Liver (tissue), 9 donors: ENCODE measurements around the gene KIF23. TPM values are rescaled to one million over a fixed set of nuclear protein-coding genes. Genes with fewer than 3 reads are reported as not detected.

Source experiments
- DNase-seq: peaks from one replicate; pipeline ENCODE4 v3.0.0-alpha.2; 2017; ENCODE audit warnings: low spot score
- H3K27ac ChIP-seq, 2 donors: one replicate each; pipeline ENCODE4 v1.7.0; 2013; ENCODE audit warnings: inconsistent platforms in 2 of 2, low read length in 2 of 2, control low read depth in 1 of 2, low read depth in 1 of 2, mild to moderate bottlenecking in 1 of 2
- H3K27me3 ChIP-seq, 4 donors: one replicate each; pipeline versions ENCODE4 v1.6.1 to v1.7.0; 2013; ENCODE audit warnings: low read length in 3 of 4, inconsistent platforms in 1 of 4, mild to moderate bottlenecking in 1 of 4, moderate library complexity in 1 of 4; ENCODE audit not compliant: control insufficient read depth in 4 of 4, insufficient read depth in 4 of 4
- H3K36me3 ChIP-seq, 4 donors: one replicate each; pipeline versions ENCODE4 v1.6.1 to v1.7.0; 2013; ENCODE audit warnings: low read length in 3 of 4, mild to moderate bottlenecking in 3 of 4, low read depth in 1 of 4, moderate library complexity in 1 of 4; ENCODE audit not compliant: control insufficient read depth in 4 of 4, insufficient read depth in 3 of 4
- H3K4me1 ChIP-seq, 4 donors: one replicate each; pipeline versions ENCODE4 v1.6.1 to v1.7.0; 2013; ENCODE audit warnings: low read length in 3 of 4, mild to moderate bottlenecking in 3 of 4, moderate library complexity in 1 of 4; ENCODE audit not compliant: control insufficient read depth in 4 of 4, insufficient read depth in 4 of 4
- H3K4me3 ChIP-seq, 3 donors: one replicate each; pipeline versions ENCODE4 v1.6.1 to v1.7.0; 2013; ENCODE audit warnings: low read length in 3 of 3, control low read depth in 1 of 3, low read depth in 1 of 3, mild to moderate bottlenecking in 1 of 3
- H3K9ac ChIP-seq, 2 donors: one replicate each; pipeline ENCODE4 v1.7.0; 2013; ENCODE audit warnings: low read length in 2 of 2, mild to moderate bottlenecking in 2 of 2, moderate library complexity in 2 of 2, control low read depth in 1 of 2, low read depth in 1 of 2
- H3K9me3 ChIP-seq, 4 donors: one replicate each; pipeline versions ENCODE4 v1.6.1 to v1.7.0; 2013; ENCODE audit warnings: low read length in 3 of 4; ENCODE audit not compliant: control insufficient read depth in 4 of 4
- EGR1 ChIP-seq, 2 donors: IDR thresholded peaks; 2 replicates each; pipeline ENCODE4 v1.6.1; 2016 to 2018; ENCODE audit warnings: antibody characterized with exemption in 2 of 2, low read depth in 2 of 2
- FOXA1 ChIP-seq: IDR thresholded peaks from 2 replicates; pipeline ENCODE4 v1.6.1; 2016; ENCODE audit warnings: antibody characterized with exemption
- FOXA2 ChIP-seq: IDR thresholded peaks from 2 replicates; pipeline ENCODE4 v1.6.1; 2016; ENCODE audit warnings: antibody characterized with exemption
- GABPA ChIP-seq, 2 donors: IDR thresholded peaks in 1 of 2; conservative IDR thresholded peaks in 1 of 2; 2 replicates each; pipeline ENCODE4 v1.6.1; 2016; ENCODE audit warnings: antibody characterized with exemption in 2 of 2, mild to moderate bottlenecking in 1 of 2, moderate library complexity in 1 of 2
- HNF4A ChIP-seq, 2 donors: conservative IDR thresholded peaks; 2 replicates each; pipeline ENCODE4 v1.6.1; 2016; ENCODE audit warnings: antibody characterized with exemption in 2 of 2, mild to moderate bottlenecking in 2 of 2
- HNF4G ChIP-seq: IDR thresholded peaks from 2 replicates; pipeline ENCODE4 v1.6.1; 2016; ENCODE audit warnings: antibody characterized with exemption
- JUND ChIP-seq, 2 donors: IDR thresholded peaks; 2 replicates each; pipeline ENCODE4 v1.6.1; 2016; ENCODE audit warnings: antibody characterized with exemption in 2 of 2
- RXRA ChIP-seq, 2 donors: IDR thresholded peaks; 2 replicates each; pipeline ENCODE4 v1.6.1; 2017 to 2018; ENCODE audit warnings: antibody characterized with exemption in 2 of 2, mild to moderate bottlenecking in 1 of 2
- SP1 ChIP-seq: IDR thresholded peaks from 2 replicates; pipeline ENCODE4 v1.6.1; 2018; ENCODE audit warnings: antibody characterized with exemption, mild to moderate bottlenecking
- TAF1 ChIP-seq: conservative IDR thresholded peaks from 2 replicates; pipeline ENCODE4 v1.6.1; 2016; ENCODE audit warnings: antibody characterized with exemption, mild to moderate bottlenecking
- YY1 ChIP-seq: IDR thresholded peaks from 2 replicates; pipeline ENCODE4 v1.6.1; 2016; ENCODE audit warnings: antibody characterized with exemption, mild to moderate bottlenecking
- WGBS: extraction: QIAGEN DNeasy Blood & Tissue Kit; methylation state at CpG from one replicate; pipeline ENCODE4 v1.1.7; 2013; 5-methylcytosine and 5-hydroxymethylcytosine counted together
- polyA plus RNA-seq, 2 donors: library from polyadenylated mRNA; stranded (reverse) in 1 of 2; unstranded in 1 of 2; fragments of 200-250 nt in 1 of 2; fragments of >200 nt in 1 of 2; fragmentation: Nextera tagmentation in 1 of 2; extraction: Ambion mirVana in 1 of 2; gene quantifications; one replicate each; pipeline versions ENCODE4 v1.2.1 to v1.2.3, GENCODE V29; 2013 to 2015
- total RNA-seq, 2 donors: library from RNA; depleted of rRNA; stranded (reverse); fragments of >200 nt; gene quantifications; one replicate each; pipeline ENCODE4 v1.2.3, GENCODE V29; 2014
- TF ChIP-seq, protein P1 (sequence below): IDR thresholded peaks from 2 replicates; pipeline ENCODE4 v1.6.1; 2016; ENCODE audit warnings: antibody characterized with exemption
- TF ChIP-seq, protein P2 (sequence below): IDR thresholded peaks from 2 replicates; pipeline ENCODE4 v1.6.1; 2016; ENCODE audit warnings: antibody characterized with exemption
- TF ChIP-seq, protein P3 (sequence below): IDR thresholded peaks from 2 replicates; pipeline ENCODE4 v1.6.1; 2016; ENCODE audit warnings: antibody characterized with exemption
- TF ChIP-seq, protein P4 (sequence below): fragments of 150-350 bp; IDR thresholded peaks from 2 replicates; pipeline ENCODE4 v1.5.1; 2017; ENCODE audit warnings: improper control_type of control experiment, low read depth, low read length; ENCODE audit not compliant: missing input control
- TF ChIP-seq, protein P5 (sequence below): IDR thresholded peaks from 2 replicates; pipeline ENCODE4 v1.6.1; 2016; ENCODE audit warnings: antibody characterized with exemption, mild to moderate bottlenecking
- donor health status: healthy.
- donor health status: healthy.
- donor health status: healthy.
- donor health status: healthy.
- donor health status: healthy.

Gene KIF23
- total and polyA plus RNA-seq, 4 donors: 0.25 to 32.8 (median 1.1) TPM

DNA sequence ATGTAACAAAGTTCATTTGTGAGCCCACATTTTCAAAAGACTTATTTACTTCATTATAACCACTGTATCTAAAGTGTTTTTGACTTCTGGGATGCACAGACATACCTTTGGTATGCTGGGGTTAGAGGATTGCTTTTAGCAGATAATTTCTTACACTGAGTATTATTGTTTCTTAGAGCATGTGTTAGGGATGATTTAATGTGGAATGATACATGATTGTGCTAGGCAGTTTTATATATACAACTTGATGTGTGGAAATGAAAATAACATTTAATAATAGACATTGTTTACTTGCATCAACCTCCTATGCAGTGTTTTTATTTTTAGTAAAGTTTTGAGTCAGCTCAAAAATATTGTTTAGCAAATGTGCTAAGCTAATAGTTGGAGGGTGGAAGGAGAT is 3.4 kb downstream of the KIF23 start:
- Histone ChIP-seq H3K36me3 (no peaks in the 10 kb centered on the region), H3K4me1 (peaks cover 2 to 11% (median 6%) of the 10 kb centered on the region in 4 donors), H3K4me3 (no peak overlapping the region), H3K27ac (no peak overlapping the region), H3K9me3 (no peaks in the 10 kb centered on the region), H3K27me3 (peaks cover 0 to 4% (median 0%) of the 10 kb centered on the region in 4 donors), H3K9ac (no peak overlapping the region)
- no peak for TF ChIP-seq TAF1
- TF ChIP-seq, protein P1, sequence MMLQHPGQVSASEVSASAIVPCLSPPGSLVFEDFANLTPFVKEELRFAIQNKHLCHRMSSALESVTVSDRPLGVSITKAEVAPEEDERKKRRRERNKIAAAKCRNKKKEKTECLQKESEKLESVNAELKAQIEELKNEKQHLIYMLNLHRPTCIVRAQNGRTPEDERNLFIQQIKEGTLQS: no peak
- TF ChIP-seq RXRA (IDR thresholded peaks at IDR 0.05): no peak
- no peak for TF ChIP-seq EGR1 (IDR thresholded peaks at IDR 0.05; ENCODE audit: low read depth in 2 of 2)
- no peak for TF ChIP-seq HNF4A (conservative IDR thresholded peaks at IDR 0.05)
- TF ChIP-seq, protein P2, sequence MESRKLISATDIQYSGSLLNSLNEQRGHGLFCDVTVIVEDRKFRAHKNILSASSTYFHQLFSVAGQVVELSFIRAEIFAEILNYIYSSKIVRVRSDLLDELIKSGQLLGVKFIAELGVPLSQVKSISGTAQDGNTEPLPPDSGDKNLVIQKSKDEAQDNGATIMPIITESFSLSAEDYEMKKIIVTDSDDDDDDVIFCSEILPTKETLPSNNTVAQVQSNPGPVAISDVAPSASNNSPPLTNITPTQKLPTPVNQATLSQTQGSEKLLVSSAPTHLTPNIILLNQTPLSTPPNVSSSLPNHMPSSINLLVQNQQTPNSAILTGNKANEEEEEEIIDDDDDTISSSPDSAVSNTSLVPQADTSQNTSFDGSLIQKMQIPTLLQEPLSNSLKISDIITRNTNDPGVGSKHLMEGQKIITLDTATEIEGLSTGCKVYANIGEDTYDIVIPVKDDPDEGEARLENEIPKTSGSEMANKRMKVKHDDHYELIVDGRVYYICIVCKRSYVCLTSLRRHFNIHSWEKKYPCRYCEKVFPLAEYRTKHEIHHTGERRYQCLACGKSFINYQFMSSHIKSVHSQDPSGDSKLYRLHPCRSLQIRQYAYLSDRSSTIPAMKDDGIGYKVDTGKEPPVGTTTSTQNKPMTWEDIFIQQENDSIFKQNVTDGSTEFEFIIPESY: no peak
- TF ChIP-seq, protein P3, sequence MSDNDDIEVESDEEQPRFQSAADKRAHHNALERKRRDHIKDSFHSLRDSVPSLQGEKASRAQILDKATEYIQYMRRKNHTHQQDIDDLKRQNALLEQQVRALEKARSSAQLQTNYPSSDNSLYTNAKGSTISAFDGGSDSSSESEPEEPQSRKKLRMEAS: no peak
- TF ChIP-seq, protein P4, sequence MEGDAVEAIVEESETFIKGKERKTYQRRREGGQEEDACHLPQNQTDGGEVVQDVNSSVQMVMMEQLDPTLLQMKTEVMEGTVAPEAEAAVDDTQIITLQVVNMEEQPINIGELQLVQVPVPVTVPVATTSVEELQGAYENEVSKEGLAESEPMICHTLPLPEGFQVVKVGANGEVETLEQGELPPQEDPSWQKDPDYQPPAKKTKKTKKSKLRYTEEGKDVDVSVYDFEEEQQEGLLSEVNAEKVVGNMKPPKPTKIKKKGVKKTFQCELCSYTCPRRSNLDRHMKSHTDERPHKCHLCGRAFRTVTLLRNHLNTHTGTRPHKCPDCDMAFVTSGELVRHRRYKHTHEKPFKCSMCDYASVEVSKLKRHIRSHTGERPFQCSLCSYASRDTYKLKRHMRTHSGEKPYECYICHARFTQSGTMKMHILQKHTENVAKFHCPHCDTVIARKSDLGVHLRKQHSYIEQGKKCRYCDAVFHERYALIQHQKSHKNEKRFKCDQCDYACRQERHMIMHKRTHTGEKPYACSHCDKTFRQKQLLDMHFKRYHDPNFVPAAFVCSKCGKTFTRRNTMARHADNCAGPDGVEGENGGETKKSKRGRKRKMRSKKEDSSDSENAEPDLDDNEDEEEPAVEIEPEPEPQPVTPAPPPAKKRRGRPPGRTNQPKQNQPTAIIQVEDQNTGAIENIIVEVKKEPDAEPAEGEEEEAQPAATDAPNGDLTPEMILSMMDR: no peak
- no peak for TF ChIP-seq FOXA1
- TF ChIP-seq GABPA (IDR thresholded peaks at IDR 0.05 in 1 of 2, conservative IDR thresholded peaks at IDR 0.05 in 1 of 2): no peak
- no peak for DNase-seq

DNA sequence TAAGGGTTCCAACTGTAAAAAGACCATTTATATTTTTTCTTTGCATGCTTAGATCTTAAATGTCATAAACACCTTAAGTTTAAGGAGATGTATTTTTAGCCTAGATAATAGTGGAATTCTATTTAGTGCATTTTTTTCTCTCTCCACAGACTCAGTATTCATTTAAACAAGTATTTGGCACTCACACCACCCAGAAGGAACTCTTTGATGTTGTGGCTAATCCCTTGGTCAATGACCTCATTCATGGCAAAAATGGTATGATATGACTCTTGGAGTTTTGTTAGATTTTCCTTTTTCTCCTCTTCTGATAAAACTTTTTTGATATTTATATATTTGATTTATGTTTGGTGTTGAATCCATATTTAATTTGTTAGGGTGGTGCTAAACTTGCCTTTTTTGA is 7.3 kb downstream of the KIF23 start:
- Histone ChIP-seq H3K4me1 (no peaks in the 10 kb centered on the region), H3K4me3 (no peak overlapping the region), H3K27me3 (no peaks in the 10 kb centered on the region), H3K9me3 (no peaks in the 10 kb centered on the region), H3K27ac (no peak overlapping the region), H3K36me3 (no peaks in the 10 kb centered on the region), H3K9ac (no peak overlapping the region)
- TF ChIP-seq EGR1 (IDR thresholded peaks at IDR 0.05; ENCODE audit: low read depth in 2 of 2) (no peak), SP1 (no peak), YY1 (no peak)
- no peak for DNase-seq

DNA sequence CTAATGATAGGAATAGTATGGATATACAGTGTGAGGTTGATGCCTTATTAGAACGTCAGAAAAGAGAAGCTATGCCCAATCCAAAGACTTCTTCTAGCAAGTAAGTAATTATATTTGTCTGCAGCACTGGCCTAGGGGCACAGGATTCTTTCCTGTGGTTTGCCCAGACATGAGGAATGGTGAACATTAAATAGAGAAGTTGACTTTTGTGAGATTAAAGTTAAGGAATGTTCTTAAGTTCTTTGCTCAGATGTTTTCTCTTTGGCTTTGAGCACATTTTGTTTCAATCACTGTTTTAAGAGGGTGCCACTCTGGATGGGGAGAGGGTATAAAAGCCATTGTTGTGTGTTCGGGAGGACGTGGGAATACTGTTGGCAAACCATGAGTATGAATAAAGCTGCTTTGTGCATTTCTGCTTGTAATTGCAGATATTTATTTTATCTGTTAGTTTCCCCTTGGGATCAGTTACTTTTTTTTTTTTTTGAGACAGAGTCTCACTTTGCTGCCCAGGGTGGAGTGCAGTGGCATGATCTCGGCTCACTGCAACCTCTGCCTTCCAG is 8.3 kb downstream of the KIF23 start:
- H3K9me3 ChIP-seq: no peaks in the 10 kb centered on the region
- no peak overlapping the region for H3K9ac ChIP-seq
- TF ChIP-seq, protein P2: no peak
- TF ChIP-seq FOXA2 (no peak), JUND (IDR thresholded peaks at IDR 0.05) (no peak), HNF4G (no peak), HNF4A (conservative IDR thresholded peaks at IDR 0.05) (no peak), GABPA (IDR thresholded peaks at IDR 0.05 in 1 of 2, conservative IDR thresholded peaks at IDR 0.05 in 1 of 2) (no peak), EGR1 (IDR thresholded peaks at IDR 0.05; ENCODE audit: low read depth in 2 of 2) (no peak), TAF1 (no peak)
- TF ChIP-seq, protein P3: no peak
- TF ChIP-seq, protein P5, sequence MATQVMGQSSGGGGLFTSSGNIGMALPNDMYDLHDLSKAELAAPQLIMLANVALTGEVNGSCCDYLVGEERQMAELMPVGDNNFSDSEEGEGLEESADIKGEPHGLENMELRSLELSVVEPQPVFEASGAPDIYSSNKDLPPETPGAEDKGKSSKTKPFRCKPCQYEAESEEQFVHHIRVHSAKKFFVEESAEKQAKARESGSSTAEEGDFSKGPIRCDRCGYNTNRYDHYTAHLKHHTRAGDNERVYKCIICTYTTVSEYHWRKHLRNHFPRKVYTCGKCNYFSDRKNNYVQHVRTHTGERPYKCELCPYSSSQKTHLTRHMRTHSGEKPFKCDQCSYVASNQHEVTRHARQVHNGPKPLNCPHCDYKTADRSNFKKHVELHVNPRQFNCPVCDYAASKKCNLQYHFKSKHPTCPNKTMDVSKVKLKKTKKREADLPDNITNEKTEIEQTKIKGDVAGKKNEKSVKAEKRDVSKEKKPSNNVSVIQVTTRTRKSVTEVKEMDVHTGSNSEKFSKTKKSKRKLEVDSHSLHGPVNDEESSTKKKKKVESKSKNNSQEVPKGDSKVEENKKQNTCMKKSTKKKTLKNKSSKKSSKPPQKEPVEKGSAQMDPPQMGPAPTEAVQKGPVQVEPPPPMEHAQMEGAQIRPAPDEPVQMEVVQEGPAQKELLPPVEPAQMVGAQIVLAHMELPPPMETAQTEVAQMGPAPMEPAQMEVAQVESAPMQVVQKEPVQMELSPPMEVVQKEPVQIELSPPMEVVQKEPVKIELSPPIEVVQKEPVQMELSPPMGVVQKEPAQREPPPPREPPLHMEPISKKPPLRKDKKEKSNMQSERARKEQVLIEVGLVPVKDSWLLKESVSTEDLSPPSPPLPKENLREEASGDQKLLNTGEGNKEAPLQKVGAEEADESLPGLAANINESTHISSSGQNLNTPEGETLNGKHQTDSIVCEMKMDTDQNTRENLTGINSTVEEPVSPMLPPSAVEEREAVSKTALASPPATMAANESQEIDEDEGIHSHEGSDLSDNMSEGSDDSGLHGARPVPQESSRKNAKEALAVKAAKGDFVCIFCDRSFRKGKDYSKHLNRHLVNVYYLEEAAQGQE: no peak
- TF ChIP-seq, protein P1: no peak
- no peaks in the 10 kb centered on the region for H3K4me1 ChIP-seq
- H3K27ac ChIP-seq: no peak overlapping the region
- no peak for DNase-seq
- WGBS: 94% methylated on average over 4 of the region's 4 CpGs
- H3K27me3 ChIP-seq: no peaks in the 10 kb centered on the region
- H3K4me3 ChIP-seq: no peak overlapping the region
- no peaks in the 10 kb centered on the region for H3K36me3 ChIP-seq
